ENCODE measurements around the gene ANKS1B.

Gene ANKS1B

DNA sequence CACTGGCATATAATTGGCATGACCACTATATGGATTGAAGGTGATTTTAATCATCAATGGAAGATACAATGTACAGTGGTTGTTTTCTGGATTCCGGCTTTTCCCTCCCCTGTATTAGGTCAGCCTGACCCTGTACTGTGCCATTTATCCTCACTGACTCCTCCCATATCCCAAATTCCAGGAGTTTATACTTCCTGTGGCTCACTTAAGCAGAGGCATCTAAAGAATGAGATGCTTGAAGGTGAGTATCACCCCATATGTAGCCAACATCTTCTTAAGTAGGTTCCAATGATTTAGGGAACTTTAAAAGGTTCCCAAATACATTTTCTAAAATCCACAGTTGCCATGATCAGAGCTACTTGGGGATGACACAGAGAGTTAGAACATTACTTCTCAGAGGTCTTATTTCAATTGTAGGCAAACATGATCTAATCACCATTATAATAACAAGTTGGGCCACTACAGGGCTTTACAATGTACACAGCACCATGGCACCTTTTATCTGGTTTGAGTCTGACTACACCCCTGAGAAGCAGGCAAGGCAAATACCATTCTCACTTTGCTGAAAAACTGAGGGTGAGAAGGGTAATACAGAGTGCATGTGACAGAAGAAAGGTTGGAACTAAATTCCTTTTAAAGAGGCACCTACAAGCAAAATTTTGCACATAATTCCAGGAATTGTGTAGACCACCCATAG, 549.5 kb downstream of the ANKS1B start:
- no peak for DNase-seq

DNA sequence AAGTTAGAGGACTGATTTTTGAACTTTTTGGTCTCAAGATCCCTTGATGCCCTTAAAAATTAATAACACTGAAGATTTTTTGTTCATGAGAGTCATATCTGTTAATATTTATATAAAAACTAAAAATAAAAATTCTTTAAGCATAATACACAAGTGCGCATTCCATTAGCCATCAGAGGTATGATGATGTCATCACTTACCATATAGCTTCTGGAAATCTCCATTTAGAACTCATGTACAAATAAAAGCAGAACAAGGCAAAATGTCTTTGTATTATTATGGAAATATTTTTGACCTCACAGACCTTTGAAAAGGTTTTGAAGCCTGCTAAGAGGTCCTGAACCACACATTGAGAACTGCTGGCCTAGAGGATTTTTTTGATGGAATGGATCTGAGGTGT, 551.6 kb downstream of the ANKS1B start:
- no peak for DNase-seq

DNA sequence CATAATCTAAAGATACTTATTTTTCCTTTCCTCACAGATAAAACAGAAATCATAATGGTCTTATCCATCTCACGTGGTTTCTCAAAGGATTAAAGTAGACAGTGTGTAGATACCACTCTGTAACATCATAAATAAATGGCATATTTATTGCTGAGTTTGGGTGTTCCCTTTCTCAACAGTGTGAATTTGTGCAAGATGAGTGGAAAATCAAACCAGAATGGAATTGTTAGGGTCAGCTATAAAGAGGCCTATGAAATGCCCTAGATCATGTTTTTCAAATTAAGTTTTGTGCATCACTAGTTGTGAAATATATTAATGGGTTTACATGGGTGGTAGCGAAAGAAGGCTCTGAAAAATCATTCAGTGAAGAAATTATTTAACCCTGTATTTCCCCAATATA, 553.5 kb downstream of the ANKS1B start:
- DNase-seq, result no peak

DNA sequence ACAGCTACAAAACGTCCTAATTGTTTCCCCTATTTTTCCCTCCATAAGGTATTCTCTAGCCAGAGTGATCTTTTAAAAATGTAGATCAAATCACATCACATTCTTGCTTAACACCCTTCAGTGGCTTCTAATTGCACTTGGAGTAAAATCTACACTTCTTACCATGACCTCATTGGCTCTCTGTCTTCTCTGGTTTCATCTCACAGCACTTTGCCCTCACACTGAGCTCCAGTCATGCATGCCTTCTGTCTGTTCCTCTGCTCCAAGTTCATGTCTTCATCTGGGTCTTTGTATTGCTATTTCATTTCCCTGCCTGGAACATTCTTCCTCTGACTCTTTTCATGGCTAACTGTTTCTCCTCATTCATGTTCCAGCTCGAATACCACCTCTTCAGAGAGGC, 557.6 kb downstream of the ANKS1B start:
- DNase-seq, result no peak

DNA sequence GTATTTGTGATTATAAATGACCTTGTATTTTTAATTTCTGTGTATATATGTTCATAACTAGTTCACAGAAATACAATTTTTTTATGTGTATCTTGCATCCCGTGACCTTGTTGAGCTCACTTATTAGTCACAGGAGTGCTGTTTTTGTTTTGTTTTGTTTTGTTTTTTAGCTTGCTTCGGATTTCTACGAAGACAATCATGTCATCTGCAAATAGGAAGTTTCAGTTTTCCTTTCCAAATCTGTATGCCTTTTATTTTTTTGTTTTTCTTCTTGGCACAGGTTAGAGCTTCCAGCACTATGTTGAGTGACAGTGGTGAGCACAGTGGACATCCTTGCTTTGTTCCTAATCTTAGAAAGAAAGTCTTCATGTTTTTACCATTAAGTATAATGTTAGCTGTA, 566.4 kb downstream of the ANKS1B start:
- no peak for DNase-seq

DNA sequence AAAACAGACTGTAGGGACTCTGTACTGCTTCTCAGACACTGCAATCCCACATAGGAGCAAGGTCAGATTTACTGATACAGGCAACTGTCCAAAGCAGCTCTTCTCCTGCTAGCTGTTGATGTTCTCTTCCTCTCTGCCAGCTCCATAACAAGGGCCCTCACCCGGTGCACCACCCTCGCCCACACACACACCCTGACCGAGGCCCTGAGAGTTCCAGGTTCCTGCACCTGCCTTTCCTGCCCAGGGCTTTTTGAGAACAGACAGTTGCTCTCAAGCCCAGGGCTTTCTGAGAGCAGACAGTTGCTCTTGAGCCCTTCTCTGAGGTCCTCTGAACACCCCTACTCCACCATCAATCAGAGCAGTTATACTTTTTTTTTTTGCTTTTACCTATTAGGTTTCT, 571.0 kb downstream of the ANKS1B start:
- no peak for DNase-seq

DNA sequence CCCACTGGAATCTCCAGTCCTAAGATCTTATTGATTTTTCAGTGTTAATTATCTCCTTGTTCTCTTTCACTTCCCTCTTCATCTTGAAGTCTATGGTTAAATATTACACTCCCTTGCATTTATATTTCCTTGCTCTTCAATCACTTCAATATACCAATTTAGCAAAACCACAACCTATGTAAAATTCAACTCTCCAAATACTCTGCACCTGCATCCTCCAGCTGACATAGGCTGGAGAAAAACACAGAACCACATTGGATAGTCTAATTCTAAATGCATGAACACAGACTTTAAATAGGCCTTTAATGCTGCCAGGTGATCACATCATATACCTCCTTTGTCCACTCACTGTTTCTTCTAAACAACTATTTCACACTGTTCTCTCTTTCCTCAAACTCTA, 591.0 kb downstream of the ANKS1B start:
- DNase-seq, result no peak

DNA sequence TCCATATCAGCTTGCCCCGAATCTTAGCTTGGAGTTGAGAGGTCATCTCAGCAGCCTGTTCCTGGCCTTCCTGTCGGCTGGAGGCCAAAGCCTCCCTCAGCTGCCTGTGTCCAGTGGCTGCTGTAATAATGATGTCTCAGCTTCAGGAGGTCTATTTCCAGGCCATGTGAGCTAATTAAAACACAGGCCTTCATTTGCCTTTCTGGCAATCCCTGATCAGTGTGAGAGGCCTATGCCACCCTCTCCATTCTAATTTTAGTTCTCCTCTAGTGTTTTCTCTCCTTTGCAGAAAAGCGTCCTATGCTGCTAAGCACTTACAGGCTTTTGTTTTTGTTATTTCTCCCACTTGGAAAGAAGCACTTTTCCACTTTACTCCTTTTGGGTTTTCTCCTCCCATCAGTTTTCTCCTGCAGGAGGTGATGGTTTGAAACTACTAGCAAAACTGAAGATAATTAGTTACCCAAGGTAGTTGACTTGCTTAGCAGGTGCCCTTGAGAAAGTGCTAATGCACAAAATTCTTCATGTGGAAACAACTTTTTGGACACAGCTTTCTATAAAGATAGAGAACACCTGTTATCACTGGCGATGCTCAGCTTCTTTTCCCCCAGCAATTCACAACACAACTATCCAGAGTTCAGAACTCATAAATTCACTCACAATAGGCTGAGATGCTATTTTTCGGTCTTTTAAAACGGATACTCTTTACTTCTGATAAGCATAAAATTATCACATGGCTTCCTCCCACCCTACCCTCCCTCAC, 592.5 kb downstream of the ANKS1B start:
- DNase-seq, result no peak

DNA sequence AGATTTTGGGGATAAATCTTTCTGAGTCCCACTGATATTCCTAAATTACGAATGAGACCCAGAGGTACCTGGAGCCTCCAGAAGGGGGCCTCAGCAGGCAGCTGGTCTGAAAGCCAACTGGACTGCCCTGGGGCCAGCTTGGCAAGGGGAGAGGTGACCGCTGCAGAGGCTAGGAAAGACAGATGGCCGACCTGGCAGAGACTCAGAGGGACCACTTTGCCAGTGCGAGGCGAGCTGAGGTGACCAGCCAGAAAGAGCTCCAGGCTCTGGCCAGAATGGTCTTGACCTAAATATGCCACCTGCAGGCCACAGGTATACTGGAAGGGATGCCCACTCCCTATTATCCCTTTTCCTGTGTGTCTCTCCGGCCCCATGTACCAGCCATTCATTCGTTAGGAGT, 594.0 kb downstream of the ANKS1B start:
- no peak for DNase-seq

DNA sequence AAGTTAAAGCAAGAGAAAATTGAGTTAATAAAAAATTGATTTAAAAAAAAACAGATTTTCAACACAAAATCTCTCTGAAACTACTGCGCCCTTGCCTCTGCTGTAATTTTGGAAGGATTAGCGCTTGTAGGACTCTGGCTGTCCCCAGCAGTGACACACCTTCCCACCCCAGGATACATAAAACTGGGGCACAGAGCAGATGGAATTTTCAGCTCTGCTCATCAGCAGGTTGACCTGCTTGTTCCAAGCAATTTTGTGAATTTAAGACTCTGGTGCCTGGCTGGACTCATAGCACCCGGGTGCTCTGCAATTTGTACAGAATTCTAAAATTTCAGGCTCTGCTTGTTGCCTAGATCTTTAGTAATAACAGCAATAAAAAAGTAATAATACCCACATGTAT, 595.0 kb downstream of the ANKS1B start:
- no peak for DNase-seq

DNA sequence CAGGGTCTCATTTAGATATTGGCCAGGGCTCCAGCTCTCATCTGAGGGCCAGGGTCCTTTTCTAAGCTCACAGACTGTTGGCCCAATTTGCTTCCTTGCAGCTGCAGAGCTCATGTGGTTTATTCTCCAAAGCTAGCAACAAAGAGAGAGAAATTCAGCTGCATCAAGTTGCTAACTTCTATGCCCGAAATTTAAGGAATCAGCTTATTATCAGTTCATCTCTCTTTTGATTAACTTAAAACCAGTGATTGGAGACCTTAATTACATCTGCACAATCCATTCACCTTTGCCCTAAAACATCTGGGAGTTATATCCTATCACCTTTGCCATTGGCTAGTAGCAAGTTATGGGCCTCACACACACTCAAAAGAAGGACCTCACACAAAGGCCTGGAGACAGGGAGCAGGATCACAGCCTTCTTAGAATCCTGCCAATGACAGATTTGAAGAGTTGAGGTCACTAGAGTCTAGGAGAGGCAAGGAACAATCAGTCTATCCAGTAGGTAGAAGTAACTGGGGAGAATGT, 596.0 kb downstream of the ANKS1B start:
- DNase-seq, result no peak

DNA sequence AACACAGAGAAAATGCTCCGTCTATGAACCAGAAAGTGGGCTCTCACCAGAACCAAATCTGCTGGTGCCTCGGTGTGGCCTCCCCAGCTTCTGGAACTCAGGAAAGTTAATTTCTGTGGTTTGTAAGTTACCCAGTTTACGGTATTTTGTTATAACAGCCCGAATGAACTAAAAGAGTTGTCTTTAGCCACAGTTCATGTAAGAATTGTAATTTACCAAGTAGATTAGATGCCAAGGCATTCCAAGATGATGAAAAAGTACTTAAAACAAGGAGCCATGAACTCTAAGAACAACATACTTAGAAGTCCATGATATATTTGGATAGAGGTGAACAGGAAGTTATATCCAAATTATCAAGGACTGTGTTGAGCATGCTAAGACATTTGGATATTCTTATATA, 597.1 kb downstream of the ANKS1B start:
- no peak for DNase-seq

DNA sequence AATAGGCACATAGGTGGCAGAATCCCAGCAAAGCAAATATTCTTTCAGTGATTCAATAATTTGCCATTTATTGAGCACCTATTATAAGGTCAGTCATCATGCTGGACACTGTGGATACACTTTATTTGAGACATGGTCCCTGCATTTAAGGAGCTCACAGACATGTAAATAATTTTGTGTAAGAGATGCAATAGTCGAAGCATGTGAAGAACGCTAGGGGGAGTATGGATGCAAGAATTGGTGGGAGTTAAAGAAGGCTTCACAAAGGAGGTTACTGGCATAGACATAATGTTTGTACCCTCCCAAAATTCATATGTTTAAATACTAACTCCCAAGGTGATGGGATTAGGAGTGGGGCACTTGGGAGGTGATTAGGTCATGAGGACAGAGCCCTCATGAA, 597.8 kb downstream of the ANKS1B start:
- no peak for DNase-seq

DNA sequence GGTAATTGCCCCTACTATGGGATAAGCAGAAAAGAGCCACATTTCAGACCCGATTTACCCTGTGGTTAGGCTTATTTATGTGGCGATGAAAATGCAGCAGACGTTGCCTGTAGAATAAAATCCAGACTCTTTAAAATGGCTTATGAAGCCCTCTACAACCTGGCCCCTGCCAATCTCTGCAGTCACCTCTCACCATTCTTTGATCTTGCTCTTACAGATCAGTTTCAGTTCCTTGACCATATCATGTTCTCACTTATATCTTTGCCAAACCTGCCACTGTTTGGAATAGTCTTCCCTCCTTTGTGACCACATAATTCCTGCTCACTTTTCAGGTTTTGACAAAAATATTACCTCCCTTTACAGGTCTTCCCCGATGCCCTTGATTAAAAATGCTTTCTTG, 601.5 kb downstream of the ANKS1B start:
- DNase-seq, result no peak

DNA sequence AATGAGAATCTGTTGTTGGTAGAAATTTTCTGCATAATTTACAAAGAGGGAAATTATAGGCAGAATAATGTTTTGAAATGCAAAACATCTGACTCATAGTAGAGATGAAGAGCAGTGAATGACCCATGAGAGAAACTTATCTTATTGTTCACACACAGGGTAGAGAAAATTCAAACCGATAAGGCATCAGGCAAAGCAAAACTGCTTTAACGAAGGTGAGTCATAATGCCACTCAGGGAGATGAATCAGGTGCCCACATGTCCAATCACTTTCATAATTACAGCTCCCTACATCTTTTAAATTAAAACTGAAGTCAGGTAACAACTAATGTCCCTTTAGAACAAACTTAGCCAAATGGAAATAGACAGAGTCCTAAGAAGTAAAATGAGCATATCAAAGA, 602.7 kb downstream of the ANKS1B start:
- no peak for DNase-seq

DNA sequence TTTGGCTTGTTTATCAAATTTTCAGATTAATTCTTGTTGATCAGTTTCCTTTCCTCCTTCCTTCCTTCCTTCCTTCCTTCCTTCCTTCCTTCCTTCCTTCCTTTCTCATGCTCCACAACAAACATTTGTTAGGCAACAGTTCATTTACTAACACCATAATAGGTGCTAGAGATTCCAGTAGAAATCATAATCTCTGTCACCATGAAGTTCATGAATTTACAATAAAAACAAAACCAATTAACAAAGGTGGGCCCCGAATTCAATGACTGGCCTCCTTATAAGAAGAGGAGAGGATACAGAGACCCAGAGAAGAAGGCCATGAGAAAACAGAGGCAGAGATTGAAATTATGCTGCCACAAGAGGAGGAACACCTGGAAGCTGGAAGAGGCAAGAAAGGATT, 604.0 kb downstream of the ANKS1B start:
- DNase-seq, result no peak

DNA sequence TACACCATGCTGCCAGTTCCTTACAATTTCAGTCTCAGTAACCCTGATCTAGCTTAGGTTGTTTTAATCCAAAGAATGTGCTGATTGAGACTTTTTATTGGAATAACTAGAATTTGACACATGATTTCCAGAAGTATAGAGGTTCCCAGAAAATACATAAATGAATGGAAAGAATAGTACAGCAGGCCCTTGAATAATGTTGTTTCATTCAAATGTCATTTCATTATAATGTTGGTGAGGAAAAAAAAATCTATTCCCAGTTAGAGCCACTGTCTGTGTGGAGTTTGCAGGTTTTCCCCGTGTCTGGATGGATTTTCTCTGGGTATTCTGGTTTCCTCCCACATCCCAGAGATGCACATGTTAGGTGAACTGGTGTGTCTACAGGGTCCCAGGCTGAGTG, 610.7 kb downstream of the ANKS1B start:
- DNase-seq, result no peak

DNA sequence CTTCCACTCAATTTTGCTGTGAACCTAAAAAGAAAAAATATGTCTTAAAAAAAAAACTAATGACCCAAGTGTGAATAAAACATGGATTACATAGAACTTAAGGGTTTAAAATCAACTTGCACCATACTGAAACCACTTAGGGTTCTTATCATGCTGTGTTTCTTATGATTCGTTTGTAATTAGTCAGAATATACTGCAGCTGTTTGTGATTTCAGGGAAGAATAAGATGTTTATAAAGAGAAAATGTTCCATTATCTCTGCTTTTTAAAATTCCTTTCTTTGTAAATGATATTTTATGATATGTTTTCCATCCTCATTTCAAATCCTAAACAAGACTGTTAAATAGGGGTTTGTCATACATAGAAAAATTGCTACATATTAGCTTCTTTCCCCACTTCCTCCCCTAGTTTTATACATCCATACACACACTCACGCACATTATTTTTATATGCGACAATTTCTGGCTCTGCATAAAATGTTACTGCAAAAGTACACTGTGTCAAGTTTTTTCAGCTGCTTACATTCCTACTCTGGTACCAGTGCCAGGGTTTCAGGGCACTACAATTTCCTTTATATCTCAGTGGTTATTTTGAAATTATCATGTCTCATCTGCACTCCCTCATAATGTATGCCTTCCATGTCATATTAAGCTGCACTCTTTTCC, 612.3 kb downstream of the ANKS1B start:
- no peak for DNase-seq

DNA sequence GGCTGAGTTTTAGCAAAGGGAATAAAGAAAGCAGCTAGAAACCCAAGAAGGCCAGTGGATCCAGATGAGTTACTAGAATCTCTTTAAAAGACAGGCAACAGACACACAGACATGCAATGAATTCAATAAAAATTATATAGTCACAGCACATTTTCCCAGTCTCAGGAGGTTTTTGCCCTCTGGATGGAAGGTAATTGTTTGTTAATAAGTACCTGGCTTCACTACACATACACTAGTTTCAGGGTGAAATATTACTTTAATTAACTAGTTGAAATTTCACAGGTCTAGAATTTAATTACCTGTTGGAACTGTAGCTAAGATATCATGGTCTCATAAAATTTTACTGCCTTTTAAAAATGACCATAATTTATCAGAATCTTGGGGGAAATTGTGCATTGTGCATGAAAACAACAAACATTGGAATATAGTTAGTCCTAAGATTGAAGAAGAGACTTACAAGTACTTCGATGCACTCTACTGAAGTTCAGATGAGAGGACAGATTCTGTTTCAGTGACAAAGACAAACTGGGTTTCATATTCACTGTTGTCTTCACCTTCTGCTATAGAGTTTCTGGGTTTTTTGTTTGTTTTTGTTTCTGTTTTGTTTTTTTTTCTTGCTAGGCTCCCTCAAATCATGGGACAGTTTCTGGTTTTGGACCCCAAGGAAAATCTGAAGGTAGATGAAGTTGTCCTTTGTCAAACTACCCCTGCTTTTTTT, 614.2 kb downstream of the ANKS1B start:
- DNase-seq, result no peak

DNA sequence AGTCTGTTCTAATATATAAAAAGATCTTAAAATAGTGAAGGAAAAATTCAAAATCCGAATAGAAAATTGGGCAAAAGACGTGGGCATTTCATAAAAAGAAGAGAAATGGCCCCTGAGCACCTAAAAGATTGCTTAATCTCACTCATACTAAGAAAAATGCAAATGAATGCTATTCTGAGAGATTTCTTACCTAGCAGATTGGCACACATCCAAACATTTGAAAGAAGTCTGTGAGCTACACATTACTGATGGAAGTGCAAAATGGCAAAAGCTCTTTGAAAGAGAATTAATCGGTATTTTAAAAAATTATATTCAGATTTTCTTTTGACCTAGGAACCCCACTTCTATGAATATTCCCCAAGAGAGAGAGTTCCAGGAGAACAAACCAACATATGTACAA, 617.6 kb downstream of the ANKS1B start:
- DNase-seq, result peak; percentile 26

DNA sequence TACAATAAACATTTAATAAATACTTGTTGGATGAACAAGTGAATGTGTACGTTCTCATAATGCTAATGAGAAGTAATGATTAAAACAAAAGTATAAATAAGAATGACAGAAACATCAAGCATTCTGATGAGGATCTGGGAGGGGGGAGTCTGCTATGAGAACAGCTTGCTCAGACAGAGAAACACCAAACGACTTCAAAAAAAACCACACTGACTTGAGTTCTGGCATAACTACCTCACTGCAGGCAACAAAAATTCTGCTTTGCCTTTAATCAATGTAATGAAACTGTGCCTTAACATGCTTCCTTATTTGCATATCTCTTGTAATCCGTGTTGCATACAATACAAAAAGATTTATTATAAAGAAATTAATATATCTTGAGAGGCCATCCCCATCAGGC, 632.5 kb downstream of the ANKS1B start:
- no peak for DNase-seq

DNA sequence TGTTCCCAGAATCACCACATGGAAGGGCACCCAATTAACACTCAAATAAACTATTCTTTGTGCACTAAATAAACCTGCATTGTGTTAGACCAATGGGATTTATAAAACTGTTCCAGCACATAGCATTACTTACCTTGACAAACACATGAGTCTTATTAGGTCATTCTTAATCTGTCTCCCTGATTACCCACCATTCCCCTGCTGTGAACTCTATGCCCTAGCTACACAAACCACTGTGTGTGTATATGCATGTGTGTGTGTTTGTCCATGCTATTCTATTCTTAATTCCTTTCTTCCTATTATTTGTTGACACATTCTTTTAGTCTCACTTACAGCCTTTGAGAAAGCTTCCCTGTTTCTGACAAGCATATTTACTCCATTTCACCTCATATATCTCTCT, 640.8 kb downstream of the ANKS1B start:
- no peak for DNase-seq

DNA sequence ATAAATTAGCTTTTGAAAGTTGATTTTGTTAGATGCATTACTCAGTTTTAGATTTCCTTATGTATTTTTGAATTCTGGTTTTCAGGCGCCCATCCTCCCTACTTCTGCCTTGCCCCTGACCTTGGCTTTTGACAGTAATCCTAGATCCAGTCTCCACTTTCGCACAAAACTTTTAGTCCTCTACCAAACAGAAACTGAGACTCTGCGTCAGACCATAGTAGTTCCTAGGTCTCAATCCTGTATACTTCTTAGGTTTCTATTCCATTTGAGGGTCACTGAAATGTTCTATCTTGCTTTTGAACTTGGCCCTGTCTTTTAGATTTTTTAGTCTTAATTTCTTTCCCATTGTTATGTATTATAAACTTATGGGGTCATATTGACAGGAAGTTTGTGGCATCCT, 645.1 kb downstream of the ANKS1B start:
- no peak for DNase-seq
